Keratinocyte (primary cell): ENCODE results near the gene POLR1H. TPM values are rescaled to one million over a fixed set of nuclear protein-coding genes. Genes with fewer than 3 reads are reported as not detected.

ENCODE experiments used
- DNase-seq: peaks from one replicate; pipeline ENCODE4 v3.0.0-alpha.2; 2011; ENCODE audit warnings: low read depth, missing footprints, low spot score
- FAIRE-seq: peaks from 2 replicates; lab custom pipeline; 2011; peaks lifted over from hg19 to GRCh38; lab: Jason Lieb, UNC
- H2AFZ ChIP-seq: 2 replicates; pipeline ENCODE4 v1.6.0; 2012; ENCODE audit warnings: low read length, control low read depth, inconsistent platforms; ENCODE audit not compliant: control insufficient read depth
- H3K27ac ChIP-seq: 2 replicates; pipeline ENCODE4 v1.5.1; 2011; ENCODE audit warnings: low read length; ENCODE audit not compliant: control insufficient read depth, insufficient read depth
- H3K27me3 ChIP-seq: 3 replicates; pipeline ENCODE4 v1.6.0; 2011; ENCODE audit warnings: low read length; ENCODE audit not compliant: control insufficient read depth, insufficient read depth; ENCODE audit errors: extremely low read depth
- H3K36me3 ChIP-seq, 2 experiments: 2 replicates in 1 of 2; 3 replicates in 1 of 2; pipeline ENCODE4 v1.5.1; 2011; ENCODE audit warnings: low read length in 2 of 2, mild to moderate bottlenecking in 1 of 2; ENCODE audit not compliant: control insufficient read depth in 2 of 2, insufficient read depth in 2 of 2; ENCODE audit errors: extremely low read depth in 1 of 2
- H3K4me1 ChIP-seq: 3 replicates; pipeline ENCODE4 v1.5.1; 2011; ENCODE audit warnings: low read length; ENCODE audit not compliant: control insufficient read depth, insufficient read depth; ENCODE audit errors: extremely low read depth
- H3K4me2 ChIP-seq: 3 replicates; pipeline ENCODE4 v1.6.0; 2011; ENCODE audit warnings: low read depth, low read length; ENCODE audit not compliant: control insufficient read depth, insufficient read depth; ENCODE audit errors: extremely low read depth
- H3K4me3 ChIP-seq, 3 experiments: fragments of 200-600 bp in 1 of 3; sonication (generic) in 1 of 3; 2 replicates in 2 of 3; 3 replicates in 1 of 3; pipeline ENCODE4 v1.5.1; 2011 to 2016; ENCODE audit warnings: low read length in 3 of 3, mild to moderate bottlenecking in 3 of 3, control low read depth in 2 of 3, inconsistent platforms in 1 of 3, low read depth in 1 of 3, mixed read lengths in 1 of 3, mixed run types in 1 of 3, moderate library complexity in 1 of 3; ENCODE audit not compliant: control insufficient read depth in 2 of 3, insufficient read depth in 2 of 3; ENCODE audit errors: extremely low read depth in 1 of 3
- H3K79me2 ChIP-seq: 2 replicates; pipeline ENCODE4 v1.6.0; 2012; ENCODE audit warnings: low read length; ENCODE audit not compliant: control insufficient read depth, insufficient read depth
- H3K9ac ChIP-seq: 3 replicates; pipeline ENCODE4 v1.6.0; 2011; ENCODE audit warnings: low read length; ENCODE audit not compliant: control insufficient read depth, insufficient read depth; ENCODE audit errors: extremely low read depth
- H3K9me1 ChIP-seq: 3 replicates; pipeline ENCODE4 v1.6.0; 2011; ENCODE audit warnings: low read length; ENCODE audit not compliant: control insufficient read depth, insufficient read depth; ENCODE audit errors: extremely low read depth
- H3K9me3 ChIP-seq: 2 replicates; pipeline ENCODE4 v1.5.1; 2012; ENCODE audit warnings: low read depth, low read length; ENCODE audit not compliant: control insufficient read depth
- H4K20me1 ChIP-seq: 3 replicates; pipeline ENCODE4 v1.6.0; 2011; ENCODE audit warnings: low read length; ENCODE audit not compliant: control insufficient read depth, insufficient read depth; ENCODE audit errors: extremely low read depth
- CTCF ChIP-seq, 3 experiments: IDR thresholded peaks in 1 of 3; conservative IDR thresholded peaks in 1 of 3; optimal IDR thresholded peaks in 1 of 3; 2 replicates in 2 of 3; 3 replicates in 1 of 3; pipeline versions ENCODE3 to v1.5.1; 2011; ENCODE audit warnings: low read length in 3 of 3, mild to moderate bottlenecking in 3 of 3, moderate library complexity in 2 of 3, control low read depth in 1 of 3, inconsistent platforms in 1 of 3; ENCODE audit not compliant: insufficient read depth in 2 of 3; ENCODE audit errors: extremely low read depth in 1 of 3
- EZH2 ChIP-seq: IDR thresholded peaks from one replicate; pipeline ENCODE4 v1.6.1; 2012; ENCODE audit warnings: inconsistent platforms, mild to moderate bottlenecking, low read length, moderate library complexity
- dilution Hi-C: fragments of 300-500 bp; cut with MboI; formaldehyde crosslinking; loops from one replicate; pipeline ENCODE4 v1.7.0; 2020; ENCODE audit warnings: low sequenced_read_pairs; ENCODE audit not compliant: extremely low pct_ligation_motif_present
- polyA plus RNA-seq, 5 experiments: library from polyadenylated mRNA; depleted of rRNA in 3 of 5; stranded (reverse) in 3 of 5; stranded (forward) in 1 of 5; unstranded in 1 of 5; fragments of >200 nt; gene quantifications; 1 replicate in 1 of 5; 2 replicates in 3 of 5; 3 replicates in 1 of 5; pipeline versions ENCODE4 v1.2.1 to v1.2.3, GENCODE V29; 2011 to 2012; ENCODE audit warnings: missing spikeins in 2 of 5, low read depth in 1 of 5, low replicate concordance in 1 of 5

Gene POLR1H
- polyA plus RNA-seq, 1 donor (not counting 4 experiments of a cell fraction or from before 2014, with no cell fraction given): 28.8 TPM

DNA sequence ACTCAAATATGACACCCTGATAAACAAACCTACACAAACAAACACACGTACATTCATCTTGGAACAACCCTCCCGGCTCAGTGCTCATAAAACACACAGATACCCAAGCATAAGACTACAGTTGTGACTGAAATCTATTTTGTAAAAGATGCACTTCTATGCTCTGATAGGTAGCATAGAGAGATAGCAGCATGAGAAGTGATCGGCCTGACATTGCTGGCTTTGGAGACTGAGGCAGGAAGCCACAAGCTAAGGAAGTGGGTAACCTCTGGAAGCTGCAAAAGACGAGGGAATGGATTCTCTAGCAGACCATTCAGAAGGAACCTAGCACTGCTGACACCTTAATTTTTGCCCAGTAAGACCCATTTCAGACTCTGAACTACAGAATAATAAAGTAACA is 16.2 kb downstream of the POLR1H start:
- no peak overlapping the region for H3K4me2 ChIP-seq
- H3K9me1 ChIP-seq: no peaks in the 10 kb centered on the region
- no peaks in the 10 kb centered on the region for H3K9me3 ChIP-seq
- TF ChIP-seq EZH2 (no peak), CTCF (optimal IDR thresholded peaks at IDR 0.05 in 1 of 3, IDR thresholded peaks at IDR 0.05 in 1 of 3, conservative IDR thresholded peaks at IDR 0.05 in 1 of 3; ENCODE audit: extremely low read depth in 1 of 3, insufficient read depth in 2 of 3, low read length in 3 of 3) (no peak)
- no peak overlapping the region for H3K4me3 ChIP-seq
- H3K36me3 ChIP-seq: no peaks in the 10 kb centered on the region
- H3K27ac ChIP-seq: no peak overlapping the region
- DNase-seq: no peak
- FAIRE-seq: no peak
- no peaks in the 10 kb centered on the region for H4K20me1 ChIP-seq
- H3K27me3 ChIP-seq: peaks cover 4% of the 10 kb centered on the region
- no peak overlapping the region for H3K9ac ChIP-seq
- peaks cover 15% of the 10 kb centered on the region for H3K4me1 ChIP-seq
- H3K79me2 ChIP-seq: no peaks in the 10 kb centered on the region
- dilution Hi-C loops: loop anchor here (10.0 kb wide), 1 partner anchor 58 kb away; the partner anchor contains the start of gene TRIM40
- no peak overlapping the region for H2AFZ ChIP-seq

- H3K4me1 ChIP-seq: peaks cover 17% of the 10 kb centered on the region
- no peaks in the 10 kb centered on the region for H3K9me1 ChIP-seq
- H3K9ac ChIP-seq: no peak overlapping the region
- no peaks in the 10 kb centered on the region for H3K27me3 ChIP-seq
- no peaks in the 10 kb centered on the region for H3K79me2 ChIP-seq
- no peak for FAIRE-seq
- dilution Hi-C loops: no loop called here
- TF ChIP-seq CTCF (optimal IDR thresholded peaks at IDR 0.05 in 1 of 3, IDR thresholded peaks at IDR 0.05 in 1 of 3, conservative IDR thresholded peaks at IDR 0.05 in 1 of 3; ENCODE audit: extremely low read depth in 1 of 3, insufficient read depth in 2 of 3, low read length in 3 of 3) (no peak), EZH2 (no peak)
- H3K9me3 ChIP-seq: no peaks in the 10 kb centered on the region
- H4K20me1 ChIP-seq: no peaks in the 10 kb centered on the region
- no peak overlapping the region for H3K4me2 ChIP-seq
- no peak overlapping the region for H3K27ac ChIP-seq
- no peak overlapping the region for H2AFZ ChIP-seq
- no peaks in the 10 kb centered on the region for H3K36me3 ChIP-seq
- no peak for DNase-seq
- no peak overlapping the region for H3K4me3 ChIP-seq
Observed at GRCh38 chr6:30087876-30088275, 26.8 kb downstream of the POLR1H start.
